ENCODE data around the gene WIPI1. TPM values are rescaled to one million over a fixed set of nuclear protein-coding genes. Genes with fewer than 3 reads are reported as not detected.

WIPI1 gene
- polyA plus RNA-seq, 1 donor (not counting 4 experiments of a cell fraction or from before 2014, with no cell fraction given): 49.4 TPM

DNA sequence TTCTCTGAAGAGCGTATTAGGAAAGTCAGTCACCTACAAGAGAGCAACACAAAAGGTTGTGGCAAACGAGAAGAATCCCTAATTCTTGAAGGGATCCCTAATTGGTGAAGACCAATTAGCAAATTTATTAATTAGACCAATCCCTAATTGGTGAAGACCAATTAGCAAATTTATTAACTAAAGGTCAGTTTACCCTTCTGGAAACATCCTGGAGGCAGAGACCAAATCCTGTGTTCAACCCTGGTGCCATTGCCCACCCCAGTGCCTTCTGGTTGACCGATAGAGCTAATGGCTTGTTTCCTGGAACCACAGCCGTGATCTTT is 74.2 kb downstream of the WIPI1 start:
- FAIRE-seq (no peak), DNase-seq (ENCODE audit: low read depth, low spot score) (no peak)
- H3K4me3 ChIP-seq (ENCODE audit: control insufficient read depth in 2 of 3, extremely low read depth in 1 of 3, insufficient read depth in 2 of 3, low read depth in 1 of 3, low read length in 3 of 3): no peak overlapping the region
- H3K9me1 ChIP-seq (ENCODE audit: control insufficient read depth, extremely low read depth, insufficient read depth, low read length): no peaks in the 10 kb centered on the region
- no peak overlapping the region for H3K9ac ChIP-seq (ENCODE audit: control insufficient read depth, extremely low read depth, insufficient read depth, low read length)
- dilution Hi-C loops (cut with MboI; ENCODE audit: extremely low pct_ligation_motif_present, low sequenced_read_pairs): no loop called here
- TF ChIP-seq, protein P1, sequence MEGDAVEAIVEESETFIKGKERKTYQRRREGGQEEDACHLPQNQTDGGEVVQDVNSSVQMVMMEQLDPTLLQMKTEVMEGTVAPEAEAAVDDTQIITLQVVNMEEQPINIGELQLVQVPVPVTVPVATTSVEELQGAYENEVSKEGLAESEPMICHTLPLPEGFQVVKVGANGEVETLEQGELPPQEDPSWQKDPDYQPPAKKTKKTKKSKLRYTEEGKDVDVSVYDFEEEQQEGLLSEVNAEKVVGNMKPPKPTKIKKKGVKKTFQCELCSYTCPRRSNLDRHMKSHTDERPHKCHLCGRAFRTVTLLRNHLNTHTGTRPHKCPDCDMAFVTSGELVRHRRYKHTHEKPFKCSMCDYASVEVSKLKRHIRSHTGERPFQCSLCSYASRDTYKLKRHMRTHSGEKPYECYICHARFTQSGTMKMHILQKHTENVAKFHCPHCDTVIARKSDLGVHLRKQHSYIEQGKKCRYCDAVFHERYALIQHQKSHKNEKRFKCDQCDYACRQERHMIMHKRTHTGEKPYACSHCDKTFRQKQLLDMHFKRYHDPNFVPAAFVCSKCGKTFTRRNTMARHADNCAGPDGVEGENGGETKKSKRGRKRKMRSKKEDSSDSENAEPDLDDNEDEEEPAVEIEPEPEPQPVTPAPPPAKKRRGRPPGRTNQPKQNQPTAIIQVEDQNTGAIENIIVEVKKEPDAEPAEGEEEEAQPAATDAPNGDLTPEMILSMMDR (optimal IDR thresholded peaks at IDR 0.05 in 1 of 3, IDR thresholded peaks at IDR 0.05 in 1 of 3, conservative IDR thresholded peaks at IDR 0.05 in 1 of 3; ENCODE audit: extremely low read depth in 1 of 3, insufficient read depth in 2 of 3, low read length in 3 of 3): no peak
- TF ChIP-seq EZH2 (IDR thresholded peaks at IDR 0.05; ENCODE audit: low read length): no peak
- no peaks in the 10 kb centered on the region for H4K20me1 ChIP-seq (ENCODE audit: control insufficient read depth, extremely low read depth, insufficient read depth, low read length)
- no peaks in the 10 kb centered on the region for H3K79me2 ChIP-seq (ENCODE audit: control insufficient read depth, insufficient read depth, low read length)
- no peak overlapping the region for H2AFZ ChIP-seq (ENCODE audit: control insufficient read depth, low read length)
- H3K36me3 ChIP-seq (ENCODE audit: control insufficient read depth in 2 of 2, extremely low read depth in 1 of 2, insufficient read depth in 2 of 2, low read length in 2 of 2): no peaks in the 10 kb centered on the region
- H3K27ac ChIP-seq (ENCODE audit: control insufficient read depth, insufficient read depth, low read length): no peak overlapping the region
- H3K4me2 ChIP-seq (ENCODE audit: control insufficient read depth, extremely low read depth, insufficient read depth, low read depth, low read length): no peak overlapping the region
- H3K4me1 ChIP-seq (ENCODE audit: control insufficient read depth, extremely low read depth, insufficient read depth, low read length): no peaks in the 10 kb centered on the region
- H3K27me3 ChIP-seq (ENCODE audit: control insufficient read depth, extremely low read depth, insufficient read depth, low read length): peaks cover 6% of the 10 kb centered on the region
- H3K9me3 ChIP-seq (ENCODE audit: control insufficient read depth, low read depth, low read length): no peaks in the 10 kb centered on the region

DNA sequence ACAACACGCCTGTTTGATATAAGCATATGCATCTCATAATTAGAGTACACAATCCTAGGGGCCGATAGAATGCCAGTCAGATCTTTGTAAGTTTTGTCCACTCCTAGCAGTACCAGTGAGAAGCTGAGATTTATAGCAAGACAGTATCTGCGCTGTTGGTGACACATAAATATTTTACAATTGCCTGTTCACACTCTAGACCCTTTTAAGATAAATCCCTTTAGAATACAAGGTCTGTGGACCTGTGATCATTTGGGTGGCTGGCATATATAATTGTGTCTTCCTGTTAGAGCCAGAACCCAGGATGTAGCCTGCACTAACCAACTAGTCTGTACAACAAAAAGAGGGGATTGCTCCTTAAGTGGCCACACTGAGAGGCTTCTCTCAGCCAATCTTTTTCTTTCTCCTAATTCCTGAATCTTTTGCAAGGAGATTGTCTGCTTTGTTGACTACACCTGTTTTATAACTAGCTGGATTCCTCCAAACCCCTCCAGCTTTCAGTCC is 74.7 kb downstream of the WIPI1 start:
- Histone ChIP-seq H3K9me3 (ENCODE audit: control insufficient read depth, low read depth, low read length) (no peaks in the 10 kb centered on the region), H3K4me3 (ENCODE audit: control insufficient read depth in 2 of 3, extremely low read depth in 1 of 3, insufficient read depth in 2 of 3, low read depth in 1 of 3, low read length in 3 of 3) (no peak overlapping the region), H4K20me1 (ENCODE audit: control insufficient read depth, extremely low read depth, insufficient read depth, low read length) (no peaks in the 10 kb centered on the region), H3K79me2 (ENCODE audit: control insufficient read depth, insufficient read depth, low read length) (no peaks in the 10 kb centered on the region), H3K9me1 (ENCODE audit: control insufficient read depth, extremely low read depth, insufficient read depth, low read length) (no peaks in the 10 kb centered on the region), H2AFZ (ENCODE audit: control insufficient read depth, low read length) (no peak overlapping the region), H3K4me1 (ENCODE audit: control insufficient read depth, extremely low read depth, insufficient read depth, low read length) (no peaks in the 10 kb centered on the region), H3K4me2 (ENCODE audit: control insufficient read depth, extremely low read depth, insufficient read depth, low read depth, low read length) (no peak overlapping the region), H3K36me3 (ENCODE audit: control insufficient read depth in 2 of 2, extremely low read depth in 1 of 2, insufficient read depth in 2 of 2, low read length in 2 of 2) (no peaks in the 10 kb centered on the region), H3K9ac (ENCODE audit: control insufficient read depth, extremely low read depth, insufficient read depth, low read length) (no peak overlapping the region), H3K27ac (ENCODE audit: control insufficient read depth, insufficient read depth, low read length) (no peak overlapping the region), H3K27me3 (ENCODE audit: control insufficient read depth, extremely low read depth, insufficient read depth, low read length) (peaks cover 6% of the 10 kb centered on the region)
- DNase-seq (ENCODE audit: low read depth, low spot score) (no peak), FAIRE-seq (no peak)
- dilution Hi-C loops (cut with MboI; ENCODE audit: extremely low pct_ligation_motif_present, low sequenced_read_pairs): no loop called here
- TF ChIP-seq, protein P1 (optimal IDR thresholded peaks at IDR 0.05 in 1 of 3, IDR thresholded peaks at IDR 0.05 in 1 of 3, conservative IDR thresholded peaks at IDR 0.05 in 1 of 3; ENCODE audit: extremely low read depth in 1 of 3, insufficient read depth in 2 of 3, low read length in 3 of 3): no peak
- TF ChIP-seq EZH2 (IDR thresholded peaks at IDR 0.05; ENCODE audit: low read length): no peak

Measured in keratinocyte (primary cell).